Measurements from ENCODE around the gene NUCB2.
"Not testable (repeated sequence)": the region's sequence is repeated elsewhere in the genome, so short reads cannot be mapped to it uniquely, and the experiment has no call there.

Gene NUCB2

GRCh38 chr11:17240780-17241179, 35.8 kb upstream of the NUCB2 start:
- H3K4me3 ChIP-seq = no peak overlapping the region
- no peak overlapping the region for H3K27ac ChIP-seq
- no peak for DNase-seq (ENCODE audit: low spot score)
- TF ChIP-seq CTCF (IDR thresholded peaks at IDR 0.05) = no peak

- not testable (repeated sequence) for DNase-seq (ENCODE audit: low spot score); H3K27ac ChIP-seq; H3K4me3 ChIP-seq
Measured at GRCh38 chr11:17242954-17243353, 33.6 kb upstream of the NUCB2 start.

- H3K27ac ChIP-seq = no peak overlapping the region
- TF ChIP-seq CTCF (IDR thresholded peaks at IDR 0.05) = no peak
Measured at GRCh38 chr11:17244046-17244445, 32.5 kb upstream of the NUCB2 start.

GRCh38 chr11:17250561-17251350, 25.8 kb upstream of the NUCB2 start:
- H3K27ac ChIP-seq = no peak overlapping the region
- TF ChIP-seq CTCF (IDR thresholded peaks at IDR 0.05) = no peak
- H3K4me3 ChIP-seq = no peak overlapping the region
- no peak for DNase-seq (ENCODE audit: low spot score)

More at GRCh38 chr11:17244046-17244445, 32.5 kb upstream of the NUCB2 start:
- H3K4me3 ChIP-seq = no peak overlapping the region
- DNase-seq (ENCODE audit: low spot score) = no peak

- no peak overlapping the region for H3K4me3 ChIP-seq
- no peak for TF ChIP-seq CTCF (IDR thresholded peaks at IDR 0.05)
- no peak for DNase-seq (ENCODE audit: low spot score)
- no peak overlapping the region for H3K27ac ChIP-seq
Measured at GRCh38 chr11:17252704-17253103, 23.8 kb upstream of the NUCB2 start.

GRCh38 chr11:17256512-17256911, 20.0 kb upstream of the NUCB2 start:
- TF ChIP-seq CTCF (IDR thresholded peaks at IDR 0.05) = no peak
- Histone ChIP-seq H3K27ac (no peak overlapping the region), H3K4me3 (no peak overlapping the region)
- DNase-seq (ENCODE audit: low spot score) = no peak

GRCh38 chr11:17257196-17257595, 19.3 kb upstream of the NUCB2 start:
- no peak for DNase-seq (ENCODE audit: low spot score)
- H3K27ac ChIP-seq = no peak overlapping the region
- no peak for TF ChIP-seq CTCF (IDR thresholded peaks at IDR 0.05)

More at GRCh38 chr11:17257196-17257595, 19.3 kb upstream of the NUCB2 start:
- no peak overlapping the region for H3K4me3 ChIP-seq

Measured in coronary artery (tissue), 2 donors.